ENCODE results near the gene USH2A. TPM values are rescaled to one million over a fixed set of nuclear protein-coding genes. Genes with fewer than 3 reads are reported as not detected.

The USH2A gene
- total RNA-seq, 4 donors from 2014 or later = 0.08 to 0.18 TPM; not detected in 2

GRCh38 chr1:215786997-215787396 is 636.3 kb downstream of the USH2A start:
- no peak for DNase-seq (ENCODE audit: low spot score in 2 of 2)
- H3K27ac ChIP-seq = no peak overlapping the region
- no peak overlapping the region for H3K4me3 ChIP-seq
- no peaks in the 10 kb centered on the region for H3K27me3 ChIP-seq
- H3K9me3 ChIP-seq = no peaks in the 10 kb centered on the region
- H3K36me3 ChIP-seq = no peaks in the 10 kb centered on the region
- no peak for TF ChIP-seq CTCF (IDR thresholded peaks at IDR 0.05)
- TF ChIP-seq POLR2A (IDR thresholded peaks at IDR 0.05) = no peak
- no peak for TF ChIP-seq EP300 (IDR thresholded peaks at IDR 0.05)
- TF ChIP-seq POLR2AphosphoS5 (IDR thresholded peaks at IDR 0.05) = no peak
- H3K4me1 ChIP-seq = no peaks in the 10 kb centered on the region

GRCh38 chr1:215780641-215781040 is 642.6 kb downstream of the USH2A start:
- Histone ChIP-seq H3K27me3 (no peaks in the 10 kb centered on the region), H3K4me1 (no peaks in the 10 kb centered on the region), H3K4me3 (no peak overlapping the region), H3K9me3 (no peaks in the 10 kb centered on the region), H3K27ac (no peak overlapping the region), H3K36me3 (no peaks in the 10 kb centered on the region)
- TF ChIP-seq POLR2AphosphoS5 (IDR thresholded peaks at IDR 0.05) (no peak), CTCF (IDR thresholded peaks at IDR 0.05) (no peak), EP300 (IDR thresholded peaks at IDR 0.05) (no peak), POLR2A (IDR thresholded peaks at IDR 0.05) (no peak)
- no peak for DNase-seq (ENCODE audit: low spot score in 2 of 2)

- TF ChIP-seq EP300 (IDR thresholded peaks at IDR 0.05) (no peak), CTCF (IDR thresholded peaks at IDR 0.05) (no peak), POLR2A (IDR thresholded peaks at IDR 0.05) (no peak), POLR2AphosphoS5 (IDR thresholded peaks at IDR 0.05) (no peak)
- 54% methylated on average over 2 of the region's 2 CpGs for WGBS
- no peak for DNase-seq (ENCODE audit: low spot score in 2 of 2)
- Histone ChIP-seq H3K27ac (no peak overlapping the region), H3K9me3 (no peaks in the 10 kb centered on the region), H3K4me3 (no peak overlapping the region), H3K36me3 (no peaks in the 10 kb centered on the region), H3K27me3 (no peaks in the 10 kb centered on the region), H3K4me1 (no peaks in the 10 kb centered on the region)
These were observed 643.1 kb downstream of the USH2A start for GRCh38 chr1:215780139-215780538.

- no peaks in the 10 kb centered on the region for H3K4me1 ChIP-seq
- WGBS = 79% methylated on average over 7 of the region's 7 CpGs
- no peak overlapping the region for H3K27ac ChIP-seq
- no peaks in the 10 kb centered on the region for H3K36me3 ChIP-seq
- H3K4me3 ChIP-seq = no peak overlapping the region
- no peak for DNase-seq (ENCODE audit: low spot score in 2 of 2)
- no peak for TF ChIP-seq CTCF (IDR thresholded peaks at IDR 0.05)
- no peak for TF ChIP-seq EP300 (IDR thresholded peaks at IDR 0.05)
- no peak for TF ChIP-seq POLR2AphosphoS5 (IDR thresholded peaks at IDR 0.05)
- no peak for TF ChIP-seq POLR2A (IDR thresholded peaks at IDR 0.05)
- no peaks in the 10 kb centered on the region for H3K27me3 ChIP-seq
- H3K9me3 ChIP-seq = no peaks in the 10 kb centered on the region
These were observed 643.5 kb downstream of the USH2A start for GRCh38 chr1:215779729-215780128.

GRCh38 chr1:215777370-215777925 is 645.8 kb downstream of the USH2A start:
- H3K4me3 ChIP-seq = no peak overlapping the region
- no peak for TF ChIP-seq POLR2AphosphoS5 (IDR thresholded peaks at IDR 0.05)
- TF ChIP-seq EP300 (IDR thresholded peaks at IDR 0.05) = no peak
- no peak for TF ChIP-seq POLR2A (IDR thresholded peaks at IDR 0.05)
- no peak for TF ChIP-seq CTCF (IDR thresholded peaks at IDR 0.05)
- H3K36me3 ChIP-seq = no peaks in the 10 kb centered on the region
- WGBS = 61% methylated on average over 5 of the region's 5 CpGs
- no peaks in the 10 kb centered on the region for H3K4me1 ChIP-seq
- H3K27me3 ChIP-seq = no peaks in the 10 kb centered on the region
- no peak for DNase-seq (ENCODE audit: low spot score in 2 of 2)
- H3K27ac ChIP-seq = no peak overlapping the region
- H3K9me3 ChIP-seq = no peaks in the 10 kb centered on the region
